K562 (cell line): ENCODE measurements around the gene GRB2. TPM values are rescaled to one million over a fixed set of nuclear protein-coding genes. Genes with fewer than 3 reads are reported as not detected.

Source experiments
- C11orf30 ChIP-seq: fragments of 450-650 bp; IDR thresholded peaks from 2 replicates; pipeline ENCODE4 v1.6.1; 2016; ENCODE audit warnings: low read depth, mild to moderate bottlenecking
- CHCHD3 ChIP-seq: fragments of 250-450 bp; sonication (Bioruptor Pico); IDR thresholded peaks from 2 replicates; pipeline ENCODE4 v2.1.2; 2022; ENCODE audit warnings: mild to moderate bottlenecking
- CREB3L1 ChIP-seq: fragments of 450-650 bp; IDR thresholded peaks from 2 replicates; pipeline ENCODE4 v1.6.1; 2014; ENCODE audit warnings: low read depth, mild to moderate bottlenecking, moderate library complexity, borderline replicate concordance
- DEAF1 ChIP-seq: fragments of 450-650 bp; formaldehyde crosslinking; IDR thresholded peaks from 2 replicates; pipeline ENCODE4 v1.4.0; 2020; ENCODE audit warnings: mild to moderate bottlenecking, moderate library complexity
- DIDO1 ChIP-seq: fragments of 450-650 bp; IDR thresholded peaks from 2 replicates; pipeline ENCODE4 v1.6.1; 2016; ENCODE audit warnings: low read depth, missing biosample characterization, missing genetic modification characterization
- DNMT1 ChIP-seq: fragments of 450-650 bp; IDR thresholded peaks from 2 replicates; pipeline ENCODE4 v1.6.1; 2016; ENCODE audit warnings: antibody characterized with exemption, mild to moderate bottlenecking
- ETS2 ChIP-seq: IDR thresholded peaks from 2 replicates; pipeline ENCODE4 v1.6.1; 2016; ENCODE audit warnings: borderline replicate concordance, missing genetic modification characterization, mild to moderate bottlenecking, moderate library complexity, missing compliant biosample characterization; ENCODE audit not compliant: poor library complexity, severe bottlenecking
- FOXA3 ChIP-seq, 2 experiments: fragments of 450-650 bp in 1 of 2; sonication (generic) in 1 of 2; formaldehyde crosslinking; IDR thresholded peaks in 1 of 2; conservative IDR thresholded peaks in 1 of 2; 2 replicates each; pipeline versions ENCODE4 v1.4.0 to v1.8.0; 2020 to 2022; ENCODE audit warnings: mild to moderate bottlenecking in 2 of 2, missing genetic modification reagents in 1 of 2
- HBP1 ChIP-seq: fragments of 450-650 bp; formaldehyde crosslinking; IDR thresholded peaks from 2 replicates; pipeline ENCODE4 v1.4.0; 2022; ENCODE audit warnings: missing genetic modification characterization
- HIVEP1 ChIP-seq: fragments of 250-450 bp; sonication (Bioruptor Pico); IDR thresholded peaks from 2 replicates; pipeline ENCODE4 v1.4.0; 2020; ENCODE audit warnings: mild to moderate bottlenecking
- KDM5B ChIP-seq: fragments of 200-600 bp; sonication (generic); IDR thresholded peaks from 2 replicates; pipeline ENCODE4 v1.6.1; 2012; ENCODE audit warnings: low read depth, mild to moderate bottlenecking, moderate library complexity, low read length, control low read depth, inconsistent platforms; ENCODE audit not compliant: insufficient replicate concordance
- LCOR ChIP-seq: sonication (generic); formaldehyde crosslinking; IDR thresholded peaks from 2 replicates; pipeline ENCODE4 v1.8.0; 2022; ENCODE audit warnings: mild to moderate bottlenecking, missing genetic modification reagents
- MEIS2 ChIP-seq: fragments of 450-650 bp; IDR thresholded peaks from 2 replicates; pipeline ENCODE4 v1.6.1; 2014; ENCODE audit warnings: mild to moderate bottlenecking; ENCODE audit not compliant: partially characterized antibody
- NRF1 ChIP-seq, 2 experiments: fragments of 450-650 bp; IDR thresholded peaks in 1 of 2; conservative IDR thresholded peaks in 1 of 2; 2 replicates each; pipeline ENCODE4 v1.6.1; 2014; ENCODE audit warnings: mild to moderate bottlenecking in 2 of 2
- PREB ChIP-seq: sonication (generic); formaldehyde crosslinking; IDR thresholded peaks from 2 replicates; pipeline ENCODE4 v1.8.1; 2023; ENCODE audit warnings: mild to moderate bottlenecking, missing genetic modification reagents
- PURB ChIP-seq: sonication (generic); formaldehyde crosslinking; IDR thresholded peaks from 2 replicates; pipeline ENCODE4 v1.9.0; 2021; ENCODE audit warnings: low read depth, mild to moderate bottlenecking, missing genetic modification reagents
- RBM15 ChIP-seq: fragments of 200-400 bp; formaldehyde crosslinking; IDR thresholded peaks from 2 replicates; pipeline ENCODE4 v1.6.1; 2018; ENCODE audit warnings: mild to moderate bottlenecking, low read length, moderate library complexity; ENCODE audit not compliant: insufficient read depth
- SIX5 ChIP-seq, 2 experiments: IDR thresholded peaks; 2 replicates each; pipeline ENCODE4 v1.6.1; 2011; ENCODE audit warnings: low read length in 2 of 2, borderline replicate concordance in 1 of 2, low read depth in 1 of 2, mild to moderate bottlenecking in 1 of 2, moderate library complexity in 1 of 2; ENCODE audit not compliant: insufficient read depth in 1 of 2
- TAL1 ChIP-seq: fragments of 450-650 bp; IDR thresholded peaks from 2 replicates; pipeline ENCODE4 v1.6.1; 2016; ENCODE audit warnings: mild to moderate bottlenecking
- TCF15 ChIP-seq: fragments of 250-450 bp; sonication (Bioruptor Pico); IDR thresholded peaks from 2 replicates; pipeline ENCODE4 v1.8.0; 2022; ENCODE audit warnings: moderate library complexity, mild to moderate bottlenecking, inconsistent platforms
- ZNF41 ChIP-seq: fragments of 250-450 bp; sonication (Bioruptor Pico); conservative IDR thresholded peaks from 2 replicates; pipeline ENCODE4 v1.4.0; 2020; ENCODE audit warnings: mild to moderate bottlenecking
- polyA plus RNA-seq, 8 experiments: library from polyadenylated mRNA; depleted of rRNA in 4 of 8; stranded (reverse) in 5 of 8; unstranded in 3 of 8; fragments of >200 nt; fragmentation: Nextera tagmentation in 2 of 8; fragmentation: Illumina TruSeq in 1 of 8; extraction: Ambion mirVana in 2 of 8; extraction: Trizol in 1 of 8; gene quantifications; 2 replicates each; pipeline versions ENCODE4 v1.2.1 to v1.2.3, GENCODE V29; 2011 to 2014; ENCODE audit warnings: inconsistent platforms in 1 of 8, missing spikeins in 1 of 8
- total RNA-seq, 7 experiments: library from RNA; depleted of rRNA in 6 of 7; stranded (reverse); fragments of >200 nt in 6 of 7; fragmentation: Illumina TruSeq in 2 of 7; extraction: Trizol in 2 of 7; gene quantifications; 2 replicates each; pipeline versions ENCODE4 v1.2.1 to v1.2.3, GENCODE V29; 2011 to 2021; ENCODE audit warnings: low replicate concordance in 1 of 7

GRB2 gene
- total and polyA plus RNA-seq, 9 of the 15 experiments (the other 6 are each of a cell fraction or from before 2014, with no cell fraction given), result 57.2 to 136 (median 84.8) TPM

- TF ChIP-seq DEAF1 (CRISPR knock-in tag) (no peak), PURB (CRISPR knock-in tag) (no peak), DNMT1 (no peak), MEIS2 (peak; percentile 81), DIDO1 (tag) (no peak), KDM5B (peak; percentile 38), PREB (no peak), HIVEP1 (CRISPR knock-in tag) (no peak), TAL1 (peak; percentile 95), C11orf30 (no peak), SIX5 (IDR thresholded peaks at IDR 0.05; ENCODE audit: borderline replicate concordance in 1 of 2, insufficient read depth in 1 of 2, low read depth in 1 of 2, low read length in 2 of 2) (no peak), RBM15 (no peak), LCOR (CRISPR knock-in tag) (peak; percentile 77; the same call in 1 of the 2 replicates), ZNF41 (CRISPR knock-in tag) (no peak), FOXA3 (CRISPR knock-in tag; conservative IDR thresholded peaks at IDR 0.05 in 1 of 2, IDR thresholded peaks at IDR 0.05 in 1 of 2) (no peak), NRF1 (conservative IDR thresholded peaks at IDR 0.05 in 1 of 2, IDR thresholded peaks at IDR 0.05 in 1 of 2) (peak in 1 of 2 experiments; percentile 30; a peak in 1 of 4 replicates), CHCHD3 (no peak), HBP1 (CRISPR knock-in tag) (no peak), TCF15 (CRISPR knock-in tag) (no peak), ETS2 (tag) (no peak), CREB3L1 (no peak)
These were observed 42.7 kb upstream of the GRB2 start (continued) for GRCh38 chr17:75447951-75448856.
